Midbrain (tissue), 1 donor: Measurements from ENCODE around the gene B4GALT5.

Source experiments
- DNase-seq: peaks from one replicate; lab custom pipeline; 2025; lab: John Stamatoyannopoulos, UW

B4GALT5 gene

GRCh38 chr20:49700411-49701185 is 13.1 kb downstream of the B4GALT5 start:
- no peak for DNase-seq

- DNase-seq: no peak
Observed at GRCh38 chr20:49699200-49699992, 14.3 kb downstream of the B4GALT5 start.

DNA sequence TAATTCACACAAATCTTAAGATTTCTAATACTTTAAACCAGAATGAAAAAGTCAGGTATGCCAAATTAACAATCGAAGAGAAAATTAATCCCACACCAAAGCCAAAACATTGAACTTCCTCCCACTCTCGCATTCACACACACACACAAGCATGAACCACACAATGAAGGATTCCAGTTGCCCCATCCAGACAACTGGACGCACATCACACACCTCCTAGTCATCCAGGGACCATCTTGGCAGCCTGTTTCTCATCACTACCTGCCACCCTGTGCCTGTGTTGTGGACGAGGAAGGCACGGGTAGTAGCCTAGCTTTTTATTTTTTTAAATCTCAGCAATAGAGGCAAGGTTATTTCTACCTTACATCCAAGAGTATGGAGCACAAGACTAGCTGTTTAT is 15.2 kb downstream of the B4GALT5 start:
- DNase-seq: no peak

DNA sequence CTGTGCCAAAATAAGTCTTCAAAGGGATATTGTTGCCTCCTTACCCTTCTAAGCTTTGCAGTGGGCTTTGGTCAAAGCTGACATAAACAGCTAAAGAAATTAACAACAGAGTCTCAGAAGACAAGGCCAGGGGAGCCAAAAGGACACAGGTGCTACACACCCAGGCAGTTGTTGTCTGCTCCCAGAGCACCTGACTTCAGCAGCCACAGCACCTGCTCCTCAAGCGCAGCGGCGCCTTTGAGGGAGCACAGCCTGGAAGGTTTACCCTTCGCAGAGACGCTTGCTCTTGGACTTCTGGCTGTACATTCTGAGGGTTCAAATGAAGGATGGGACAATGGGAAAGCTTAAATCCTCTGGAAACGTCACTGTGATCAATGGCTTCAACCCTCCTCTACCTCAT is 16.6 kb downstream of the B4GALT5 start:
- no peak for DNase-seq

GRCh38 chr20:49696594-49696993 is 17.1 kb downstream of the B4GALT5 start:
- DNase-seq: no peak

DNA sequence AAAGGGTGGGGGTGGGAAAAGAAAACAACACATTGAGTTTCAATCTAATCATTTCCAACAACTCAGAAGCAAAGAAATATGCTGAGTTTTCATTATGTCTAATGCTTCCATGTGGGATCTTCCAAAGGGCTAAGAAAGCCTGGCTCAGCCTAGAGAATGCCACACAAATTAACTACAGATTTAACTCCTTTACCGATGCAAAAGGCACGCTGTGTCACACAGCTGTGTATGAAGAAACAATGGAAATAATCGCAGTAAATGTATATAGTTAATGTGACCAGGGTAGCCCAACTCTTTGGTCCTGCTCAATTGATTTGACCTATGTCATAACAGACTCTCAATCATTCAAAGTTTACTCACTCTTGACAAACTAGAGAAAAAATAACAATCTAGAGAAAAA is 17.8 kb downstream of the B4GALT5 start:
- no peak for DNase-seq

GRCh38 chr20:49694450-49695071 is 19.1 kb downstream of the B4GALT5 start:
- DNase-seq: no peak

DNA sequence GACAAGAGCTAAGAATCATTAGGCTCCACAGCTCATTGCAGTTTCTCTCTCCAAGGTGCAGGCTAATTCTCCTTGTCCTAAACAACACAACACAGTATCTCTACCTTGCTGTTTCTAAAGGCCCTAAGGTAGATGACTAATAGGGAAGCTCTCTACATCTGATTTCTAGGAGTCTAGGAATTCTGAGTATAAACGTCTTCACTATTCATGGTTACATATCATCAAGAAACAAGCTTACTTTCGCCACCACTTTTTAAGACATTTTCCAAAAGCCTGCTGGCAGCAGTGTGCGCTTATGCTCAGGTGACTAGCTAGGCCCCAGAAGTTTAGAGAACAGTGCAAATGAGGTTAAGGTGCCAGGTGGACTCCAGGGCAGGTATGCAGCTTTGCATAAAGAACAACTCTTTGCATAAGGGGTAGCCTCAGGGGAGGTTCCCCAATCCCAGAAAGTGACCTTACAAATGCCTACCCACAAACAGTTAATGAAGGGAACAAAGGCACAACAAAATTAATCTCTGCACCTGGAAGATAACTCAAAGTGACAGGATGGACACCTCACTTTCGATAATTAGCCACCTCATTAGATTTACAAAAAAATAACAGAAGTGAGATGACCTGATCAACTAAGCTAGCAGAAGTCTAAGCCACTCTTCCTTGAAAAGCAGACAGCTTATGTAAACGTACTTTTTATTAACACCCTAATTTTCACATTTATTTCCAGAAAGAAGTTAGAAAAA is 20.1 kb downstream of the B4GALT5 start:
- no peak for DNase-seq

DNA sequence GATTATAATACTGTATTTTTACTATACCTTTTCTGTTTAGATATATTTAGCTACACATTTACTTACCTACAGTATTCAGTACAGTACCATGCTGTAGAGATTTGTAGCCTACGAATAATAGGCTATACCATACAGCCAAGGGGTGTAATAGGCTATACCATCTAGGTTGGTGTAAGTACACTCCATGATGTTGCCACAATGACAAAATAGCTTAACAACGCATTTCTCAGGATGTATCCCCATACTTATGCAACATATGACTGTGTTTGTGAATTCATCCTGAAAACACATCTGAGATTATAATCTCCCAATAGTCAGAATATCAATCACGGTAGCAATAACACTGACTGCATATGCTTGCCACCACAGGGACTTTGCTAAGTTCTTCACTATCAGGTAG is 20.7 kb downstream of the B4GALT5 start:
- DNase-seq: no peak

GRCh38 chr20:49691818-49692568 is 21.7 kb downstream of the B4GALT5 start:
- no peak for DNase-seq

- no peak for DNase-seq
Observed at GRCh38 chr20:49690899-49691620, 22.6 kb downstream of the B4GALT5 start.

DNA sequence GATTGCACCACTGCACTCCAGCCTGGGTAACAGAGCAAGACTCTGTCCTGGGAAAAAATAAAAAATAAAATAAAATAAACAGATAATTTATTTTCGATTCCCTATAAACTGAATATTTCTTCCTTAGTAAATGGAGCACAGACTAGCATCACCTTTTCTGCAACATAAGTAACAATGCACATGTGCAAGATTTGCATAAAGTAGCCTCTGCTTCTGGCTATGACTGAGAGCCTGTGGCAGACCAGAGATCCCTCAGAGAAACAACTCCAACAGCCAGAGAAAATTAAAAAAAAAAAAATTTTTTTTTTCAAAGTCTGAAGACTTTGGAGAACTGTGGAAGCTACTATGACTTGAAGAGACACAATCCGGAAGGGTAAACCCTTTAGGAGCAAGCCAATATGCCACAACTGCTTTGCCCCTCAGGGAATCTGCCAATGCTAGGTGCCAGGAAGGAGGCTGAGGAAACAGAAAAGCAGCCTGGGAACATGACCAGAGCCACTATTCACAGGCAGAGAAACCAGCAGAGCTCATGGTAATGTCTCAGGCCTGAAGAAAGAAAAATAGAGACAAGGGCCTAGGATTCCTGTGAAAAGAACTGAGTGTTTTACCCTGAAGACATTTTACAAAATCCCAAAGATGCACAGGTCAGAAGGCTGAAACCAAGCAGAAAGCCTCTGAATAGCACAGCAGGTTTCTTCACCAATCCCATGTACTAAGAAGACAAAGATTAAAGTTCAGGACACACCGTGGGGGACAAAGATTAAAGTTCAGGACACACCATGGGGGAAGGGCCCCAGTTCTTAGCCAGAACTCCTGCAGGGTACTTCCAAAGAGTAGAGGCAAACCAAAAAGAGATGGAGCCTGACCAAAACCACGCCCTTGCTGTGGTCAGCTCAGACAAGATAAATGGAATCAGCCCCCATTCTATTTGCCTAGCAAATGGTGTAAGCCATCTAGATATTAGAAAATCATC is 25.8 kb downstream of the B4GALT5 start:
- DNase-seq: peak; percentile 50

DNA sequence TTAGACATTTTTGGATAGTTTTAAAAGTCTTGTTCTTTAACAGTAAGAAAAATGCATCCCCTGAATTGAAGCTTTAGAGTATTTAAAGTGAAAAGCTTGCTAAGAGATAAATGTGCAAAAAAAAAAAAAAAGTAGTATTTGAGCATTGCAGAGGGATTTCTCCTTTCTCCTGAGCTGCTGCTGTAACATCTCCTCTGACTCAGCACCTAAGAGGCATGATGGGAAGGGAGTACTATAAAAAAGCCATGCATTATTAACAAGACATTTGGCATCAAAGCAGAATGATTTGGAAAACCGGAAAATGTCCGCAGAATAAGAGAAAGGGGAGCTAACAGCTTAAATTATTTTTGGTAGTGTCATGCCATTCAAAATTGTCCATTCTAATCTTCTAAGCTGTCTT is 27.9 kb downstream of the B4GALT5 start:
- DNase-seq: no peak

DNA sequence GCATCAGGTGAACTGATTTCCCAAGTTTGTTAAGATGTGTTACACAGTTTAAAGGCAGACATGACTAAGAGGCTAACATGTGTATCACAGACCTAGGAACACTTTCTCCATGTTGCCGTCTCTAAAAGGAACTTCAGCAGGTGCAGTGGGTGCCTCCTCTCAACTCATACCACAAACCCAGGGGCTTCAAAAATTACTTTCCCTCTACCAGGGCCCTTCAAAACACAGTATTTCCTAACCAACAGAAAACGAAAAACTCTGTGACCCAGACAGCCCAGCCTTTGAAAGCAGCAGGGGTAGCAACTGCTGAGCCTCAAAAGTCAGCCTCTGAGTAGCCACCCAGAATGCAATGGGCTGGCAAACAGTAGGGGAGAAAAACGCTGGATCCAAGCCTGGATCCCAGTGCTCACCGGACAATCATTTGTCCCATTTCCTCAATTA is 28.5 kb downstream of the B4GALT5 start:
- DNase-seq: peak; percentile 55

- no peak for DNase-seq
Observed at GRCh38 chr20:49684335-49684997, 29.2 kb downstream of the B4GALT5 start.

GRCh38 chr20:49682798-49683197 is 30.9 kb downstream of the B4GALT5 start:
- no peak for DNase-seq

- DNase-seq: no peak
Observed at GRCh38 chr20:49682278-49682677, 31.4 kb downstream of the B4GALT5 start.

- no peak for DNase-seq
Observed at GRCh38 chr20:49681850-49682216, 31.8 kb downstream of the B4GALT5 start.

DNA sequence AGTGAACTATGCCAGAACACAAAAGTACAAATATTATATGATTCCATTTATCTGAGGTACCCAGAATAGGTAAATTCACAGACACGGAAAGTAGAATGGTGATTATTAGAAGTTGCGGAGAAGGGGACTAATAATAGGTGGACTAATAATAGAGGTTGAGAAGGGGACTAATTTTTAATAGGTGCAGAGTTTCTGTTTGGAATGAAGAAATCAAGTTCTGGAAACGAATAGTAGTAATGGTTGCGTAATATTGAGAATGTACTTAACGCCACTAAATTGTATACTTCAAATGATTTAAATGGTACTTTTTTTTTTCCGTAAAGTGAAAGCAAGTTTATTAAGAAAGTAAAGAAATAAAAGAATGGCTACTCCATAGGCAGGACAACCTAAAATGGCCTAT is 33.2 kb downstream of the B4GALT5 start:
- DNase-seq: no peak
